Measurements from ENCODE around the gene TP73.

Gene TP73

DNA sequence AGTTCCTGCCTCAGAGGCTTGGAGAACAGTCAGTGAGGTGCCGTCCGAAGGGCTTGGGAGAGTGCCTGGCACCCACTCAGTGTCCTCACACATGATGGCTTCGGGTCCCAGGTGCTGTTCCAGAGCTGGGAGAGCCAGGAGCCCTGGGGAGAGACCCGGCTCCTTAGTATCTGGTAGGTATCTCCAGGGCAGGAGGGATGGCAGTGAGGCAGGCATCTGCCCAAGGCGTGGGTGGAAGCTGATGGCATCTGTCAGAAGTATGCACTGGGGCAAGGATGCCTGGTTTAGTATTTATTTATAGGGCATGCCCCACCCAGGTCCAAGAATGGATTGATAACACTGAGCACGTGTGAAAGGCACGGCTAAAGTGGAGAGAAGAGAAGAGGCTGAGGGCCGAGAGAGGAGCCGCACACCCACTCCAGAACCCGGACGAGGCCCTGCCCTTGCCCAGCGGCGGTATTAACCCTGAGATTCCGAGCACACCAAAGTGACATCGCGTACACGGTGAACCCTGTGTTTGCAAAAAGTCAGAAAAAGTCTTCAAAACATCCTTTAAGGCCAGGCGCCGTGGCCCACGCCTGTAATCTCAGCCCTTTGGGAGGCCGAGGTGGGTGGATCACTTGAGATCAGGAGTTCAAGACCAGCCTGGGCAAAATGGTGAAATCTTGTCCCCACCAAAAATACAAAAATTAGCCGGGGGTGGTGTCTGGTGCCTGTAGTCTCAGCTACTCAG is 2.4 kb downstream of the TP73 start:
- H3K9me3 ChIP-seq (ENCODE audit: control insufficient read depth, low read length) = no peaks in the 10 kb centered on the region
- no peaks in the 10 kb centered on the region for H3K36me3 ChIP-seq (ENCODE audit: control insufficient read depth, insufficient read depth, low read length)
- H3K4me1 ChIP-seq (ENCODE audit: control insufficient read depth, insufficient read depth, low read length) = peaks cover 8% of the 10 kb centered on the region
- peaks cover 84% of the 10 kb centered on the region for H3K27me3 ChIP-seq (ENCODE audit: control insufficient read depth, insufficient read depth, low read length, poor library complexity, severe bottlenecking)
- WGBS, 2 experiments = 89 to 90% methylated on average over 22 of the region's 22 CpGs
- no peak overlapping the region for H3K27ac ChIP-seq (ENCODE audit: insufficient read depth, low read depth, low read length, poor library complexity, severe bottlenecking)
- H3K4me3 ChIP-seq (ENCODE audit: insufficient read depth, low read depth, low read length) = no peak overlapping the region

DNA sequence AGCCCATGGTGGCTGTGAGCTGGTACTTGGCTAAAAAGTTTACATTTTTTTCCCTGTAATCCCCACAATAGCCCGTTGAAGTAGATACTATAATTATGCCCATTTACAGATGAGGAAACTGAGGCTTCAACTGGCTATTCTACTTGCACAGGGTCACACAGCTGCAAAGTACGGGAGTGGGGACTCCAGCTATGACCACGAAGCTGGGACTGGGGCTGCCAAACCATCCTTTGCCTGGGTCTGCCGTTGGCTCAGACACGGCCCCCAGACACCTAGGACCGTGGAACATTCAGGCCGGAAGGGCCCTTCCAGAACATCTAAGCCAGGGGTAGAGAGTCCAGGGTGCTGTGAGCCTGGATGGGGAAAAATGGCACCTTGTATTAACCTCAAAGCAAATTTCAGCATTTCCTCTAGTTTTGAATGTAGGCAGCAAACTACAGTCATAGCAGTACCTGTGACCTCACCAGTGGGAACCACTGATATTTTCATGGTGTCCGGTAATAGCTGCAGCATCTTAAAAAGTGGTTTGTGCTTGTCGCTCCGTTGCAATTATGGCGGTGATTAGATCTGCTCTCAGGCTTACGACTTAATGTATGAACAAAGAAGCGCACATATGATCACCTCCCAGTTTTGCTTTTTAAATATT is 4.3 kb downstream of the TP73 start:
- Histone ChIP-seq H3K9me3 (ENCODE audit: control insufficient read depth, low read length) (no peaks in the 10 kb centered on the region), H3K27me3 (ENCODE audit: control insufficient read depth, insufficient read depth, low read length, poor library complexity, severe bottlenecking) (peaks cover 72% of the 10 kb centered on the region), H3K4me3 (ENCODE audit: insufficient read depth, low read depth, low read length) (no peak overlapping the region), H3K36me3 (ENCODE audit: control insufficient read depth, insufficient read depth, low read length) (no peaks in the 10 kb centered on the region), H3K4me1 (ENCODE audit: control insufficient read depth, insufficient read depth, low read length) (peaks cover 4% of the 10 kb centered on the region), H3K27ac (ENCODE audit: insufficient read depth, low read depth, low read length, poor library complexity, severe bottlenecking) (no peak overlapping the region)
- 93 to 94% methylated on average over 13 of the region's 13 CpGs for whole genome bisulfite sequencing, 2 experiments

DNA sequence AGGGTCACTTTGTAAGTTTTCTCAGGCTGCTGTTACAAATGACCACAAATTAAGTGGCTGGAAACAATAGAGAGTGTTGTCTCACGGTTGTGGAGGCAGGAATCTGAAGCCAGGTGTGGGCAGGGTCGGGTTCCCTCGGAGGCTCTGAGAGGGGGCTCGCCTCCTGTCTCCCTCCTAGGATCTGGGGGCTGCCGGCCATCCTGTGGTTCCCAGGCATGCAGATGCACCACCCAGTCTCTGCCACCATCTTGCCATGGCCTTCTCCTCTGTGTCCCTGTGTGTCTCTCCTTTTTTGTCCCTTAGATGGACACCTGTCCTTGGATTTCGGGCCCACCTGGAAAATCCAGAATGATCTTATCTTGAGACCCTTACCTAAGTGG is 4.8 kb downstream of the TP73 start:
- no peaks in the 10 kb centered on the region for H3K9me3 ChIP-seq (ENCODE audit: control insufficient read depth, low read length)
- no peak overlapping the region for H3K27ac ChIP-seq (ENCODE audit: insufficient read depth, low read depth, low read length, poor library complexity, severe bottlenecking)
- WGBS, 2 experiments = 83% methylated on average over 6 of the region's 6 CpGs
- H3K27me3 ChIP-seq (ENCODE audit: control insufficient read depth, insufficient read depth, low read length, poor library complexity, severe bottlenecking) = peaks cover 67% of the 10 kb centered on the region
- no peaks in the 10 kb centered on the region for H3K36me3 ChIP-seq (ENCODE audit: control insufficient read depth, insufficient read depth, low read length)
- no peaks in the 10 kb centered on the region for H3K4me1 ChIP-seq (ENCODE audit: control insufficient read depth, insufficient read depth, low read length)
- H3K4me3 ChIP-seq (ENCODE audit: insufficient read depth, low read depth, low read length) = no peak overlapping the region

DNA sequence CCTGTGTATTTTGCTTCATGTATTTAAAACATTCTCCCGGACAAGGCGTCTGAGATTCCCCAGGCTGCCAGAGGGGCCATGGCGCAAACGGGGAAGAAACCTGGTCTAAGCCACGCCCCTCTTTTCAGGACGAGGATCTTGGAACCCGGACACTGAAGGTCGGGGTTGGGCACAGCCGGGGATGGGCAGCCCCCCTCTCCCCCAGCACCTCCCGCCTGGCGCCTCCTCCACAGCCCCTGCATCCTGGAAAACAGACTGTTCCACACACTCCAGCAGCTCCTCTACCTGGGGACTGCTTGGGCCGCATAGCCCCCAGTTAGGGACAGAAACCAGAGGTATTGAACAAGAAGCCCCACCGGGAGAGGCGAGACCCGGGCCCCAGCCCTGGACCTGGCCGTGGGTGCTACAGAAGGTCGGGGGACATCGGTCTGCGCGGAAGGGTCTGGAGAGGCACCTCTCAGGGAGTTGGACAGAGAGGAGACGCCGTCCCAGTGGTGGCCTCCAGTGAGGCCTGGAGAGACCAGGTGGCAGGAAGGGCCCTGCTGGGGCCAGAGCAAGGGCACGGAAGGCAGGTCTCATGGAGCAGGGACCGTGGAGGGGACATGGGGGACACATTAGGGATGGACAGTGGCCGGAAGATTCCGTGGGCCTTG is 5.4 kb downstream of the TP73 start:
- Histone ChIP-seq H3K4me3 (ENCODE audit: insufficient read depth, low read depth, low read length) (no peak overlapping the region), H3K27ac (ENCODE audit: insufficient read depth, low read depth, low read length, poor library complexity, severe bottlenecking) (no peak overlapping the region), H3K27me3 (ENCODE audit: control insufficient read depth, insufficient read depth, low read length, poor library complexity, severe bottlenecking) (peaks cover 64% of the 10 kb centered on the region)

DNA sequence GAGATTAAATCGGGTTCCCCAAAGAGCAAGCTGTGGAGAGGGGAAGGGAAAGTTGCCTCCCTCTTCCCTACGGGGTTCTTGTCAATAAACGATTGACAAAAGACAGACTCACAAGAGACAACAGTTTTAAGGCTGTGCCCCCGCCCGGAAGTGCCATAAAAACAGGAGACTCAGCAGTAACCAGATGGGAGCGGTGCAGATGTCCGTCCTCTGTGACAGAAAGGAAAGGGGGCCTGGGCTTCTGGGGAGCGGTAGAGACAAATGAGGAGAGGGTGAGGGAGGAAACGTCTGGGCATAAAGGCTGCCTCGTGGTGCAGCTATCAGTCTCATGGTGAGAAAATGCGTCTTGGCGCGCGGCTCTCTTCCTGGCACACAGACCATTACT is 5.9 kb downstream of the TP73 start:
- 61 to 69% methylated on average over 9 to 14 of the region's 14 CpGs for WGBS, 2 experiments
- peaks cover 59% of the 10 kb centered on the region for H3K27me3 ChIP-seq (ENCODE audit: control insufficient read depth, insufficient read depth, low read length, poor library complexity, severe bottlenecking)

More for the DNA sequence above, 5.4 kb downstream of the TP73 start:
- WGBS, 2 experiments = 88 to 90% methylated on average over 26 of the region's 26 CpGs
- no peaks in the 10 kb centered on the region for H3K36me3 ChIP-seq (ENCODE audit: control insufficient read depth, insufficient read depth, low read length)
- no peaks in the 10 kb centered on the region for H3K9me3 ChIP-seq (ENCODE audit: control insufficient read depth, low read length)
- no peaks in the 10 kb centered on the region for H3K4me1 ChIP-seq (ENCODE audit: control insufficient read depth, insufficient read depth, low read length)

DNA sequence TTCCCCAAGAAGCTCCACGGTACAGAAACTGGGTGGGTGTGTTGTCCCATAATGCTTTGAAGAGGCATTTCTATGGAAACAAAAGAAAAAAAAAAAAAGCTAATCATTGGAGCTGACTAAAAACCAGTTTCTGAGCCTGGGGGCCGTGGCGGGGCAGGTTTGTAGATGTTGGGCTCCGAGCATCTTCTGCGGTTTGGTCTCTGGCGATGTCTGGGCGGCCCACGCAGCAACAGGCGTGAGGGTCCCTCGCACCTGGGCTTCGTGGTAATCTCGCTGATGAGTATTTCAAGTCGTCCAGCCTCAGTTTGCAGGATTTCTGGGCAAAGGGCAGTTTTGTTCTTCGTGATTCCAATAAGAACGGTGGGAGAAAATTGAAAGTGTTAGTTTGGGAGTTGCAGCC is 6.8 kb downstream of the TP73 start:
- Histone ChIP-seq H3K9me3 (ENCODE audit: control insufficient read depth, low read length) (no peaks in the 10 kb centered on the region), H3K4me3 (ENCODE audit: insufficient read depth, low read depth, low read length) (no peak overlapping the region), H3K27me3 (ENCODE audit: control insufficient read depth, insufficient read depth, low read length, poor library complexity, severe bottlenecking) (peaks cover 50% of the 10 kb centered on the region), H3K36me3 (ENCODE audit: control insufficient read depth, insufficient read depth, low read length) (no peaks in the 10 kb centered on the region), H3K27ac (ENCODE audit: insufficient read depth, low read depth, low read length, poor library complexity, severe bottlenecking) (no peak overlapping the region), H3K4me1 (ENCODE audit: control insufficient read depth, insufficient read depth, low read length) (no peaks in the 10 kb centered on the region)
- WGBS, 2 experiments = 87 to 89% methylated on average over 15 of the region's 15 CpGs

More for the DNA sequence above, 5.9 kb downstream of the TP73 start:
- H3K36me3 ChIP-seq (ENCODE audit: control insufficient read depth, insufficient read depth, low read length) = no peaks in the 10 kb centered on the region
- H3K4me3 ChIP-seq (ENCODE audit: insufficient read depth, low read depth, low read length) = no peak overlapping the region
- no peaks in the 10 kb centered on the region for H3K4me1 ChIP-seq (ENCODE audit: control insufficient read depth, insufficient read depth, low read length)
- no peak overlapping the region for H3K27ac ChIP-seq (ENCODE audit: insufficient read depth, low read depth, low read length, poor library complexity, severe bottlenecking)
- H3K9me3 ChIP-seq (ENCODE audit: control insufficient read depth, low read length) = no peaks in the 10 kb centered on the region

DNA sequence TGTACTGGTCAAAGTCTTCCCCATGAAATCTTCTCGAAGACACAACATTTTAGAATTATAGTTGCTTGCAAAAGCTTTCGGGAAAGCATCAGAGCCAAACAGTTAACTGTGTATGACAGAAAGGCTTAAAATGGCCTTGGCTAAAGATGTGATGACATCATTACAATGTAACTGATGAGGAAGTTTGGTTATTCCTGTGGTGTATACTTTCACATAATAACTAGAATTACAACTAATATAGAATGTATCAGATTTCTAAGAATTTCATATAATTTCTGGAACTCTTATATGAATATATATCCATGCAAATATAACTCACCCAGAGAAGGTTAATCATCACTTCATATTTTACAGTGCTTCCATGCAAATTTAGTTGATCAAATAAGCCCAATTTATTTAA is 8.4 kb downstream of the TP73 start:
- no peaks in the 10 kb centered on the region for H3K4me1 ChIP-seq (ENCODE audit: control insufficient read depth, insufficient read depth, low read length)
- WGBS, 2 experiments = 92 to 94% methylated on average over 2 of the region's 2 CpGs
- no peaks in the 10 kb centered on the region for H3K36me3 ChIP-seq (ENCODE audit: control insufficient read depth, insufficient read depth, low read length)
- H3K27ac ChIP-seq (ENCODE audit: insufficient read depth, low read depth, low read length, poor library complexity, severe bottlenecking) = no peak overlapping the region
- no peaks in the 10 kb centered on the region for H3K9me3 ChIP-seq (ENCODE audit: control insufficient read depth, low read length)
- peaks cover 34% of the 10 kb centered on the region for H3K27me3 ChIP-seq (ENCODE audit: control insufficient read depth, insufficient read depth, low read length, poor library complexity, severe bottlenecking)
- H3K4me3 ChIP-seq (ENCODE audit: insufficient read depth, low read depth, low read length) = no peak overlapping the region

DNA sequence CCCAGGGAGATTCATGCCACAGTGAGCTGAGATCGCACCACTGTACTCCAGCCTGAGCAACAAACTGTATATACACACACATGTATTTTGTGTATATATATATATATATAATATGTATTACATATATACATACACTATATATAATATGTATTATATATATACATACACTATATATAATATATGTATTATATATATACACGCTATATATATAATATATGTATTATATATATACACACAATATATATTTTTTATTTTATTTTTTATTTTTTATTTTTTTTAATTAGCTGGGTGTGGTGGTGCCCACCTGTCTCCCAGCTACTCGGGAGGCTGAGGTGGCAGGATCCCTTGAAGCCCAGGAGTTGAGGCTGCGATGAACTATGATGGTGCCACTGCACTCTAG is 9.3 kb downstream of the TP73 start:
- Histone ChIP-seq H3K27ac (ENCODE audit: insufficient read depth, low read depth, low read length, poor library complexity, severe bottlenecking) (no peak overlapping the region), H3K4me3 (ENCODE audit: insufficient read depth, low read depth, low read length) (no peak overlapping the region), H3K9me3 (ENCODE audit: control insufficient read depth, low read length) (no peaks in the 10 kb centered on the region), H3K27me3 (ENCODE audit: control insufficient read depth, insufficient read depth, low read length, poor library complexity, severe bottlenecking) (peaks cover 25% of the 10 kb centered on the region), H3K4me1 (ENCODE audit: control insufficient read depth, insufficient read depth, low read length) (no peaks in the 10 kb centered on the region), H3K36me3 (ENCODE audit: control insufficient read depth, insufficient read depth, low read length) (no peaks in the 10 kb centered on the region)
- WGBS, 2 experiments = 94 to 96% methylated on average over 2 of the region's 4 CpGs

DNA sequence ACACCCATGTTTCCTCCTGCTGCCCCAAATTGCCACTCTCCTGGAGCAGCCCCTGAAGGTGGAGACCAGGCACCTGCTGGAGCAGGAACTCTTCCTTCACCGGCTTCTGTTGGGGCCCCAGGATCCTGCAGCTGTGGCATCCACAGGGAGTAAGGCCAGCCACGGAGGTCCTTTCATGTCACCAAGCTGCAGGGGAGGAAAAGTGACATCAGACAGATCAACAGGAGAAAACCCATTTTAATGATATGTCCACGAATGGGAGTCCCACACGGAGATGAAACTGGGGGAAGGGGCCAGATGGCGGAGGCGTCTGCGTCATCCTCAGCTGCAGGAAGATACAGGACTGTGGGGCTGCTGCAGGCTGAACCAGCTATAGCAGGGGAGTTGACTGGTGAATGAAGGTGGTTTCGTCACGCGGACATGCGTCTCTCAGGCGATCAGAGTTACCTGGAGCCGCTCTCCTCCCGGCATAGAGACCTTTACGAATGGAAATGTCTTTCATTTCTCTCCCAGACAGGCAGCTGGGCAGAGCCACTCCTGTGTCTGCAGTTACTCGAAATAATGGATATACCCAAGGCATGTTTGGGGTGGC is 9.9 kb downstream of the TP73 start:
- whole genome bisulfite sequencing, 2 experiments = 86 to 87% methylated on average over 16 of the region's 16 CpGs
- no peaks in the 10 kb centered on the region for H3K36me3 ChIP-seq (ENCODE audit: control insufficient read depth, insufficient read depth, low read length)
- no peak overlapping the region for H3K4me3 ChIP-seq (ENCODE audit: insufficient read depth, low read depth, low read length)
- H3K27me3 ChIP-seq (ENCODE audit: control insufficient read depth, insufficient read depth, low read length, poor library complexity, severe bottlenecking) = peaks cover 20% of the 10 kb centered on the region
- no peaks in the 10 kb centered on the region for H3K4me1 ChIP-seq (ENCODE audit: control insufficient read depth, insufficient read depth, low read length)
- no peaks in the 10 kb centered on the region for H3K9me3 ChIP-seq (ENCODE audit: control insufficient read depth, low read length)
- no peak overlapping the region for H3K27ac ChIP-seq (ENCODE audit: insufficient read depth, low read depth, low read length, poor library complexity, severe bottlenecking)
